HCT116 (cell line): ENCODE data around the gene CORO2B. TPM values are rescaled to one million over a fixed set of nuclear protein-coding genes. Genes with fewer than 3 reads are reported as not detected.

ENCODE experiments used
- ATAC-seq: fragments of 200-7000 bp; cut with Tn5 transposase; 2 replicates; pipeline ENCODE4 v1.9.1; 2020; ENCODE audit warnings: mild to moderate bottlenecking, moderate library complexity
- BruUV-seq: library from RNA; stranded (reverse); fragments of 400-500 nt; replicated peaks from 2 replicates; lab custom pipeline; 2021; lab: Mats Ljungman, UMichigan
- CTCF ChIA-PET: fragments of 300-600 bp; sonication (Branson Sonifier 250); formaldehyde crosslinking; loops from one replicate; lab custom pipeline; 2021; ENCODE audit warnings: antibody characterized with exemption; lab: Charles Lee
- POLR2A ChIA-PET: fragments of 300-600, 350-600 bp; sonication (Branson Sonifier 250); formaldehyde crosslinking; loops from one replicate; lab custom pipeline; 2021; ENCODE audit warnings: antibody characterized with exemption; lab: Charles Lee
- RAD21 ChIA-PET, 2 experiments: fragments of 300-600 bp; sonication (Branson Sonifier 250); formaldehyde crosslinking; loops; one replicate each; lab custom pipeline; 2023; ENCODE audit warnings: low total read pairs in 2 of 2; ENCODE audit not compliant: uncharacterized antibody in 2 of 2, unreplicated experiment in 2 of 2, low non-redundant PET in 1 of 2; lab: Charles Lee
- DNase-seq: peaks from one replicate; pipeline ENCODE4 v3.0.0-alpha.2; 2010; ENCODE audit warnings: low read depth, low spot score
- H2AFZ ChIP-seq: fragments of 200-600 bp; shearing (Covaris generic), sonication (generic); 2 replicates; pipeline ENCODE4 v1.6.1; 2017; ENCODE audit warnings: low read depth, mixed run types, mixed read lengths, antibody characterized with exemption, low read length; ENCODE audit not compliant: poor library complexity, severe bottlenecking
- H3K27ac ChIP-seq: 2 replicates; pipeline ENCODE4 v1.5.1; 2012; ENCODE audit warnings: low read depth, low read length
- H3K27me3 ChIP-seq: fragments of 200-600 bp; sonication (generic); 2 replicates; pipeline ENCODE4 v1.6.1; 2016; ENCODE audit warnings: mixed run types, low read length, mixed read lengths; ENCODE audit not compliant: insufficient read depth
- H3K36me3 ChIP-seq, 2 experiments: fragments of 200-500 bp in 1 of 2; fragments of 200-600 bp in 1 of 2; sonication (Bioruptor generic) in 1 of 2; sonication (generic) in 1 of 2; 2 replicates each; pipeline versions ENCODE4 v1.5.1 to v1.6.1; 2014 to 2016; ENCODE audit warnings: low read length in 2 of 2, inconsistent platforms in 1 of 2, mixed read lengths in 1 of 2, mixed run types in 1 of 2; ENCODE audit not compliant: insufficient read depth in 2 of 2, control insufficient read depth in 1 of 2
- H3K4me1 ChIP-seq, 2 experiments: fragments of 200-600 bp in 1 of 2; sonication (generic) in 1 of 2; 2 replicates each; pipeline versions ENCODE4 v1.5.1 to v1.6.1; 2012 to 2017; ENCODE audit warnings: low read length in 2 of 2, inconsistent platforms in 1 of 2, mild to moderate bottlenecking in 1 of 2, mixed read lengths in 1 of 2, mixed run types in 1 of 2, moderate library complexity in 1 of 2; ENCODE audit not compliant: insufficient read depth in 2 of 2, control insufficient read depth in 1 of 2
- H3K4me2 ChIP-seq: fragments of 200-600 bp; sonication (generic); 2 replicates; pipeline ENCODE4 v1.6.1; 2017; ENCODE audit warnings: mixed run types, low read length, mixed read lengths
- H3K4me3 ChIP-seq, 2 experiments: fragments of 200-600 bp in 1 of 2; sonication (generic) in 1 of 2; replicated peaks in 1 of 2; 2 replicates each; pipeline ENCODE4 v1.5.1; 2011 to 2016; ENCODE audit warnings: low read length in 2 of 2, control low read depth in 1 of 2, low read depth in 1 of 2, mild to moderate bottlenecking in 1 of 2, mixed read lengths in 1 of 2, mixed run types in 1 of 2
- H3K79me2 ChIP-seq: fragments of 200-600 bp; sonication (generic); 2 replicates; pipeline ENCODE4 v1.6.1; 2017; ENCODE audit warnings: mild to moderate bottlenecking, mixed run types, low read length, moderate library complexity, mixed read lengths; ENCODE audit not compliant: insufficient read depth
- H3K9ac ChIP-seq: fragments of 200-600 bp; sonication (generic); 2 replicates; pipeline ENCODE4 v1.6.1; 2016; ENCODE audit warnings: low read length, mixed read lengths
- H3K9me2 ChIP-seq: fragments of 200-600 bp; sonication (generic), shearing (Covaris generic); 2 replicates; pipeline ENCODE4 v1.6.1; 2017; ENCODE audit warnings: mixed run types, mild to moderate bottlenecking, moderate library complexity; ENCODE audit not compliant: insufficient read depth
- H3K9me3 ChIP-seq, 2 experiments: fragments of 200-500 bp in 1 of 2; fragments of 200-600 bp in 1 of 2; sonication (Bioruptor generic) in 1 of 2; sonication (generic) in 1 of 2; 2 replicates each; pipeline ENCODE4 v1.6.1; 2014 to 2017; ENCODE audit warnings: low read length in 2 of 2, mixed read lengths in 2 of 2, inconsistent platforms in 1 of 2, low read depth in 1 of 2, mild to moderate bottlenecking in 1 of 2, mixed run types in 1 of 2, moderate library complexity in 1 of 2; ENCODE audit not compliant: control insufficient read depth in 1 of 2, insufficient read depth in 1 of 2
- H4K20me1 ChIP-seq: fragments of 200-600 bp; sonication (generic), shearing (Covaris generic); 2 replicates; pipeline ENCODE4 v1.6.1; 2017; ENCODE audit warnings: mixed run types, mild to moderate bottlenecking, moderate library complexity; ENCODE audit not compliant: insufficient read depth
- ATF3 ChIP-seq: IDR thresholded peaks from 2 replicates; pipeline ENCODE4 v1.6.1; 2012
- CEBPB ChIP-seq: IDR thresholded peaks from 2 replicates; pipeline ENCODE4 v1.6.1; 2012; ENCODE audit warnings: low read depth
- CTCF ChIP-seq, 3 experiments: fragments of 200-600 bp in 1 of 3; sonication (generic) in 1 of 3; IDR thresholded peaks in 2 of 3; conservative IDR thresholded peaks in 1 of 3; 2 replicates each; pipeline ENCODE4 v1.5.1; 2012 to 2017; ENCODE audit warnings: low read depth in 2 of 3, low read length in 2 of 3, antibody characterized with exemption in 1 of 3, borderline replicate concordance in 1 of 3, control low read depth in 1 of 3, mild to moderate bottlenecking in 1 of 3, mixed read lengths in 1 of 3, mixed run types in 1 of 3, moderate library complexity in 1 of 3; ENCODE audit not compliant: insufficient read depth in 1 of 3
- EZH2 ChIP-seq: fragments of 200-600 bp; sonication (generic); IDR thresholded peaks from 2 replicates; pipeline ENCODE4 v1.6.1; 2017; ENCODE audit warnings: antibody characterized with exemption, mixed run types
- POLR2A ChIP-seq: IDR thresholded peaks from 2 replicates; pipeline ENCODE4 v1.7.0; 2011; ENCODE audit warnings: borderline replicate concordance; ENCODE audit not compliant: insufficient read depth, insufficient read length; ENCODE audit errors: extremely low read depth
- RAD21 ChIP-seq: IDR thresholded peaks from 2 replicates; pipeline ENCODE4 v1.6.1; 2012; ENCODE audit warnings: low read depth, mild to moderate bottlenecking
- YY1 ChIP-seq: IDR thresholded peaks from 2 replicates; pipeline ENCODE4 v1.6.1; 2011; ENCODE audit warnings: low read length, low read depth, moderate library complexity, mild to moderate bottlenecking; ENCODE audit not compliant: insufficient replicate concordance; ENCODE audit errors: extremely low read depth
- ZNF274 ChIP-seq: fragments of 200-500 bp; sonication (Bioruptor generic); IDR thresholded peaks from 2 replicates; pipeline ENCODE4 v1.6.1; 2014; ENCODE audit warnings: mild to moderate bottlenecking, low read depth, low read length, inconsistent platforms
- intact Hi-C: fragments of 100-400 bp; cut with micrococcal nuclease; formaldehyde crosslinking; loops from 2 replicates; pipeline ENCODE4 v1.10.0; 2022
- total RNA-seq: library from RNA; stranded (reverse); gene quantifications from one replicate; pipeline ENCODE4 v1.2.1, GENCODE V29; 2021; ENCODE audit not compliant: unreplicated experiment

CORO2B gene
- total RNA-seq, 1 experiment from 2014 or later: 2.8 TPM

GRCh38 chr15:68672251-68672650, 93.5 kb downstream of the CORO2B start:
- no peak overlapping the region for H3K27ac ChIP-seq
- H4K20me1 ChIP-seq: no peaks in the 10 kb centered on the region
- H2AFZ ChIP-seq: no peak overlapping the region
- no peaks in the 10 kb centered on the region for H3K9me2 ChIP-seq
- peaks cover 0 to 18% of the 10 kb centered on the region in 2 experiments; a peak in 2 of 4 replicates for H3K4me1 ChIP-seq
- H3K9me3 ChIP-seq: no peaks in the 10 kb centered on the region
- H3K36me3 ChIP-seq: no peaks in the 10 kb centered on the region
- H3K79me2 ChIP-seq: no peaks in the 10 kb centered on the region
- ChIA-PET CTCF (interaction anchor here (2.6 to 6.3 kb wide), 4 partner anchors 112 to 122 kb away, joined by 18 to 98 read pairs (median 54); no protein-coding TSS in a partner anchor), POLR2A (no interaction called here), RAD21 (interaction anchor here in 1 of 2 experiments (0.6 kb wide), 1 partner anchor 20 kb away, joined by 3 read pairs; no protein-coding TSS in a partner anchor)
- no peak overlapping the region for H3K4me3 ChIP-seq
- H3K4me2 ChIP-seq: no peak overlapping the region
- no peaks in the 10 kb centered on the region for H3K27me3 ChIP-seq
- no peak for ATAC-seq
- no peak overlapping the region for H3K9ac ChIP-seq
- BruUV-seq: no TSS peak
- TF ChIP-seq ZNF274: no peak
- TF ChIP-seq ATF3: no peak
- no peak for TF ChIP-seq YY1
- TF ChIP-seq EZH2: no peak
- no peak for TF ChIP-seq CTCF (IDR thresholded peaks at IDR 0.05 in 2 of 3, conservative IDR thresholded peaks at IDR 0.05 in 1 of 3; ENCODE audit: borderline replicate concordance in 1 of 3, insufficient read depth in 1 of 3, low read depth in 2 of 3, low read length in 2 of 3)
- no peak for TF ChIP-seq CEBPB
- TF ChIP-seq POLR2A: no peak
- no peak for TF ChIP-seq RAD21
- intact Hi-C loops: loop anchor here (5.0 kb wide), 2 partner anchors 205 to 255 kb away; no protein-coding TSS in a partner anchor
- DNase-seq: no peak
